OCI-LY7 (cell line): ENCODE results near the gene FKBP10. TPM values are rescaled to one million over a fixed set of nuclear protein-coding genes. Genes with fewer than 3 reads are reported as not detected.

Source experiments
- BruUV-seq: library from RNA; stranded (reverse); fragments of 400-500 nt; replicated peaks from 2 replicates; lab custom pipeline; 2021; lab: Mats Ljungman, UMichigan
- CTCF ChIA-PET: fragments of 300-600 bp; sonication (Branson Sonifier 250); formaldehyde crosslinking; loops from one replicate; lab custom pipeline; 2022; ENCODE audit warnings: antibody characterized with exemption; ENCODE audit not compliant: unreplicated experiment; lab: Charles Lee
- POLR2A ChIA-PET: fragments of 300-600 bp; sonication (Branson Sonifier 250); formaldehyde crosslinking; loops from one replicate; lab custom pipeline; 2022; ENCODE audit warnings: antibody characterized with exemption; lab: Charles Lee
- DNase-seq: peaks from one replicate; pipeline ENCODE4 v3.0.0-alpha.2; 2015; ENCODE audit warnings: low spot score
- H2AFZ ChIP-seq: fragments of 200-600 bp; sonication (generic), shearing (Covaris generic); 2 replicates; pipeline ENCODE4 v1.6.1; 2014; ENCODE audit warnings: mild to moderate bottlenecking, antibody characterized with exemption, low read length, moderate library complexity
- H3K27ac ChIP-seq: fragments of 200-600 bp; sonication (generic); 2 replicates; pipeline ENCODE4 v1.5.1; 2014; ENCODE audit warnings: mixed run types, low read depth, mild to moderate bottlenecking, moderate library complexity, low read length, inconsistent platforms; ENCODE audit not compliant: poor library complexity, severe bottlenecking
- H3K36me3 ChIP-seq: fragments of 200-600 bp; sonication (generic); 2 replicates; pipeline ENCODE4 v1.6.1; 2014; ENCODE audit warnings: mild to moderate bottlenecking, antibody characterized with exemption, low read length, moderate library complexity, mixed read lengths; ENCODE audit not compliant: insufficient read depth
- H3K4me1 ChIP-seq: fragments of 200-600 bp; sonication (generic); 2 replicates; pipeline ENCODE4 v1.5.1; 2014; ENCODE audit warnings: mild to moderate bottlenecking, low read length; ENCODE audit not compliant: insufficient read depth, poor library complexity, severe bottlenecking
- H3K4me2 ChIP-seq: fragments of 200-600 bp; sonication (generic); 2 replicates; pipeline ENCODE4 v1.6.1; 2014; ENCODE audit warnings: mild to moderate bottlenecking, low read length
- H3K4me3 ChIP-seq: fragments of 200-600 bp; sonication (generic); 2 replicates; pipeline ENCODE4 v1.5.1; 2014; ENCODE audit warnings: mild to moderate bottlenecking, low read depth, low read length; ENCODE audit not compliant: poor library complexity, severe bottlenecking
- H3K79me2 ChIP-seq: fragments of 200-600 bp; sonication (generic); 2 replicates; pipeline ENCODE4 v1.6.1; 2016; ENCODE audit warnings: low read depth, mild to moderate bottlenecking, low read length, moderate library complexity, mixed read lengths; ENCODE audit not compliant: insufficient read depth
- H3K9me2 ChIP-seq: fragments of 200-600 bp; sonication (generic); 2 replicates; pipeline ENCODE4 v1.6.1; 2016; ENCODE audit warnings: mild to moderate bottlenecking, low read length, mixed read lengths; ENCODE audit not compliant: insufficient read depth
- H3K9me3 ChIP-seq: fragments of 200-600 bp; sonication (generic); 2 replicates; pipeline ENCODE4 v1.6.1; 2014; ENCODE audit warnings: mild to moderate bottlenecking, mixed run types, low read length, mixed read lengths
- H4K20me1 ChIP-seq: fragments of 200-600 bp; sonication (generic); 2 replicates; pipeline ENCODE4 v1.6.1; 2014; ENCODE audit warnings: mild to moderate bottlenecking, antibody characterized with exemption, low read length, moderate library complexity, mixed read lengths; ENCODE audit not compliant: insufficient read depth
- CTCF ChIP-seq: fragments of 200-600 bp; sonication (generic); conservative IDR thresholded peaks from 2 replicates; pipeline ENCODE4 v1.5.1; 2014; ENCODE audit warnings: mild to moderate bottlenecking, antibody characterized with exemption, low read length, moderate library complexity, mixed read lengths
- EZH2phosphoT487 ChIP-seq: fragments of 200-600 bp; sonication (generic); IDR thresholded peaks from 2 replicates; pipeline ENCODE4 v1.6.1; 2018; ENCODE audit warnings: low read depth, borderline replicate concordance, mild to moderate bottlenecking, mixed run types, antibody characterized with exemption, low read length, moderate library complexity, mixed read lengths
- intact Hi-C: fragments of 100-400 bp; cut with micrococcal nuclease; formaldehyde crosslinking; loops from one replicate; pipeline ENCODE4 v1.10.0; 2022; ENCODE audit not compliant: unreplicated experiment
- total RNA-seq, 2 experiments: library from RNA; depleted of rRNA in 1 of 2; stranded (reverse); fragments of >200 nt in 1 of 2; shearing (Covaris generic) in 1 of 2; gene quantifications; 2 replicates each; pipeline ENCODE4 v1.2.3, GENCODE V29; 2014 to 2022

Gene FKBP10
- total RNA-seq, 2 experiments from 2014 or later, result 1.5 to 7.8 TPM

GRCh38 chr17:41794540-41794975 lies 18.2 kb upstream of the FKBP10 start:
- Histone ChIP-seq H3K9me3 (no peaks in the 10 kb centered on the region), H3K9me2 (no peaks in the 10 kb centered on the region), H4K20me1 (no peaks in the 10 kb centered on the region), H3K4me2 (no peak overlapping the region), H3K79me2 (no peaks in the 10 kb centered on the region), H3K4me3 (no peak overlapping the region), H3K27ac (no peak overlapping the region), H2AFZ (no peak overlapping the region), H3K4me1 (no peaks in the 10 kb centered on the region), H3K36me3 (no peaks in the 10 kb centered on the region)
- ChIA-PET CTCF (interaction anchor here (0.6 kb wide), 1 partner anchor 105 kb away, joined by 4 read pairs; no protein-coding TSS in a partner anchor), POLR2A (no interaction called here)
- no TSS peak for BruUV-seq
- intact Hi-C loops, result no loop called here
- TF ChIP-seq CTCF, result no peak
- no peak for TF ChIP-seq EZH2phosphoT487
- DNase-seq, result no peak

- H2AFZ ChIP-seq, result no peak overlapping the region
Measured at GRCh38 chr17:41796121-41796895, 16.5 kb upstream of the FKBP10 start.

More at GRCh38 chr17:41796121-41796895, 16.5 kb upstream of the FKBP10 start:
- CTCF ChIA-PET, result no interaction called here
- no peak for DNase-seq
- H3K36me3 ChIP-seq, result no peaks in the 10 kb centered on the region
- H3K4me3 ChIP-seq, result no peak overlapping the region
- intact Hi-C loops, result no loop called here
- H3K4me2 ChIP-seq, result no peak overlapping the region
- H4K20me1 ChIP-seq, result no peaks in the 10 kb centered on the region
- no peaks in the 10 kb centered on the region for H3K9me3 ChIP-seq
- POLR2A ChIA-PET, result no interaction called here
- H3K27ac ChIP-seq, result no peak overlapping the region
- TF ChIP-seq CTCF, result no peak
- no peak for TF ChIP-seq EZH2phosphoT487
- BruUV-seq, result no TSS peak
- H3K9me2 ChIP-seq, result no peaks in the 10 kb centered on the region
- H3K4me1 ChIP-seq, result peaks cover 11% of the 10 kb centered on the region
- no peaks in the 10 kb centered on the region for H3K79me2 ChIP-seq
